ACC112 (cell line): ENCODE data around the gene CCDC121.
A peak's percentile ranks its signal among the peaks of the same experiment; 100 is the strongest.
"Not testable (repeated sequence)": the region's sequence is repeated elsewhere in the genome, so short reads cannot be mapped to it uniquely, and the experiment has no call there.

Source experiments
- H2AFZ ChIP-seq: fragments of 200-600 bp; sonication (generic); one replicate; pipeline ENCODE4 v1.6.0; 2017; ENCODE audit warnings: antibody characterized with exemption, low read length; ENCODE audit not compliant: unreplicated experiment
- H3K27ac ChIP-seq: fragments of 200-600 bp; sonication (generic); 2 replicates; pipeline ENCODE4 v1.5.1; 2014; ENCODE audit warnings: low read depth, mild to moderate bottlenecking, antibody characterized with exemption, low read length, moderate library complexity
- H3K27me3 ChIP-seq: fragments of 200-600 bp; sonication (generic); 2 replicates; pipeline ENCODE4 v1.6.1; 2014; ENCODE audit warnings: mild to moderate bottlenecking, antibody characterized with exemption, low read length, moderate library complexity, mixed read lengths; ENCODE audit not compliant: insufficient read depth
- H3K36me3 ChIP-seq: fragments of 200-600 bp; sonication (generic); 2 replicates; pipeline ENCODE4 v1.6.1; 2016; ENCODE audit warnings: mild to moderate bottlenecking, antibody characterized with exemption, low read length, moderate library complexity, mixed read lengths; ENCODE audit not compliant: insufficient read depth
- H3K4me1 ChIP-seq: fragments of 200-600 bp; sonication (generic); one replicate; pipeline ENCODE4 v1.6.1; 2016; ENCODE audit warnings: low read length, mixed read lengths; ENCODE audit not compliant: insufficient read depth, unreplicated experiment, control insufficient read depth
- H3K4me3 ChIP-seq: fragments of 200-600 bp; sonication (generic); 2 replicates; pipeline ENCODE4 v1.5.1; 2014; ENCODE audit warnings: mild to moderate bottlenecking, low read depth, low read length
- H3K79me2 ChIP-seq: fragments of 200-600 bp; sonication (generic); one replicate; pipeline ENCODE4 v1.6.0; 2016; ENCODE audit warnings: low read length; ENCODE audit not compliant: control insufficient read depth, unreplicated experiment, insufficient read depth

The CCDC121 gene

DNA sequence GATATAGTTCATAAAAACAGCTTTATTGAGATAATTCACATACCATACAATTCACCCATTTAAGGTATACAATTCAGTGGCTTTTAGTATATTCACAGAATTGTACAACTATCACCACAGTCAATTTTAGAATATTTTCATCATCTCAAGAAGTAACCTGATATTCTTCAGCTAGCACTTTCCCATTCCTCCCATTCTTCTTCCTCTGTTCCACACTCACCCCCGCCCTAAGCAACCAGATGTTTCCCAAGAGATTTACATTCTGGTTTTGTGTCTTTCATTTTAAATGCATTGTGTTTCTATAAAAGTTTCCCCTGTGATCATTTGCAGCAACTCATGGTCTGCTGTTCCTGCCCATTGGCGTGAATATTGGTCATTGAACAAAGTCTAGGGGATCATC, 5.5 kb upstream of the CCDC121 start:
- H3K36me3 ChIP-seq: peaks cover 35% of the 10 kb centered on the region; the same call in 1 of the 2 replicates
- H3K79me2 ChIP-seq: peaks cover 8% of the 10 kb centered on the region
- no peak overlapping the region for H2AFZ ChIP-seq
- H3K4me1 ChIP-seq: peaks cover 17% of the 10 kb centered on the region
- H3K4me3 ChIP-seq: no peak overlapping the region
- H3K27ac ChIP-seq: no peak overlapping the region
- no peaks in the 10 kb centered on the region for H3K27me3 ChIP-seq

DNA sequence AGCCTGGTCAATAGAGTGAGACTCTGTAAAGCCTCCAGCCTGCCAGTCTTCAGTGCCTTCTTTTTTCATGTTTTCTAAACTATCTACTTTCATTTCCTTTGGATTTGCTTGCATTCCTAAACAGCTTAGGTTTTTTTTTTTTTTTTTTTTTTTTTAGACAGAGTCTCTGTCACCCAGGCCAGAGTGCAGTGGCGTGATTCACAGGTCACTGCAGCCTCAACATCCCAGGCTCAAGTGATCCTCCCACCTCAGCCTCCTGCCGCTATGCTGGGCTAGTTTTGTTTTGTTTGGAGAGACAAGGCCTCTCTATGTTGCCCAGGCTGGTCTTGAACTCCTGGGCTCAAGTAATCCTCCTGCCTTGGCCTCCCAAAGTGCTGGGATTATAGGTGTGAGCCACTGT, 1.4 kb upstream of the CCDC121 start:
- not testable (repeated sequence) for H2AFZ ChIP-seq, H3K27me3 ChIP-seq, H3K27ac ChIP-seq
- H3K4me3 ChIP-seq: peak overlapping the region; percentile 90; the same call in 1 of the 2 replicates
- peaks cover 12% of the 10 kb centered on the region for H3K79me2 ChIP-seq
- H3K36me3 ChIP-seq: peaks cover 17% of the 10 kb centered on the region; the same call in 1 of the 2 replicates
- peaks cover 15% of the 10 kb centered on the region for H3K4me1 ChIP-seq

DNA sequence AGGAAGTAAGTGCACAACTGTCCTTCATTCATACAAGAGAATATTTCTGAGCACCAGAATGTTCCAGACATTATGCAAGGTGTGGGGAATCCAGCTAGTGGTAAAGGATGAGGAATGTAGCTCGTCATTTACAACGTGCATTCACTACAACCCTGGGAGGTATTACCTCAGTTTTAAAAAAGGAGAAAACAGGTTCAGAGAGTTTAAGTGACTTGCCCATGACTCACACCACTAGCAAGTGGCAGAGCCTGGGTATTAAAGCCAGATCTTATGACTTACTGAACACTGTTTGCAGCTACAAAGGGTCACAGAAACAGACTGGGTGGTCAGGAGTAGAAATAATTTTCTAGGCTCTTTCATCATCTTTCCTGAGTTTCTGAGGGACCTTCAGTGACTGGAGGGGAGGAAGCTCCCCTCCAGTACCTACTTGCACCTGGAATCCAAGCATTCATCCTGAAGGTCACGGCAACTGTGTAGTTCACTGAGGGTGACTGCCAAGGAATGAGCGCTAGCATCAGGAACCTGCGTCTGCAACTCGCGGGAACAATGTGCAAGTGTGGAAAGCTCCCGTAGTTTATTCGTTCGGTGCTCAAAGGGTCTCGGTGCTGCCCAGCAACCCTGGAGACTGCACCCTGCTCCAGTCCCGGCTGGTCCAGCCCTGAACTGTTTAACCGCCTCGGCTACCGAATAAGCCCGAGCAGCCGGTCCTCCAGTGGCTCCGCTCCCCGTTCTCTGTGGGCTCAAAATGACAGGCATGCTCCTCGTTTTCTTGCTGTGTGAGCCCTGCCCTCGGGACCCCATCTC, 647 bp downstream of the CCDC121 start:
- H3K27me3 ChIP-seq: no peaks in the 10 kb centered on the region
- peak overlapping the region; percentile 84 for H3K27ac ChIP-seq
- no peak overlapping the region for H2AFZ ChIP-seq
- H3K4me1 ChIP-seq: peaks cover 21% of the 10 kb centered on the region
- H3K4me3 ChIP-seq: peak overlapping the region; percentile 90
- peaks cover 12% of the 10 kb centered on the region for H3K79me2 ChIP-seq
- H3K36me3 ChIP-seq: 0 out of 2 replicates have a peak, but pooled peaks cover 15% of the 10 kb centered on the region

DNA sequence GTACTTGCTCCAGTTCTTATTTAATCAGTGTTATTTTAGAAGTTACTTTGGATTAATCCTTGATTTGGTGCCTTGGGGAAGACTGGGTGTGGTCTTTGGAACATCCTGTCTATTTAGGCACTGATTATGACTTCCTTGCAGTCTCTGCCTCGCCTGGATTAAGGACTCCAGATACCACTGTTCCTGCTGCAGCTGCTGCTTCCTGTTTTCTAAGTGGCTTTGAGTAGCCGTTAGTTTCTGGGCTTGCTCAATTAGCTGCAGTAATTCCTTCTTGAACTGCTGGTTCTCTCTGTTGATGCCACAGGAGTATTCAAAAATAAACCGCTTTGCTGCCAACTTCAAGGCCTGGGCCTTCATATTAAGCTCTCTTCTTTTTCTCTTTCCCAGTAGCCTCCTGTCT, 1.9 kb downstream of the CCDC121 start:
- Histone ChIP-seq H3K27ac (peak overlapping the region; percentile 84), H3K36me3 (0 out of 2 replicates have a peak, but pooled peaks cover 10% of the 10 kb centered on the region), H3K4me1 (peaks cover 34% of the 10 kb centered on the region), H3K79me2 (peaks cover 12% of the 10 kb centered on the region)
- not testable (repeated sequence) for H2AFZ ChIP-seq, H3K4me3 ChIP-seq, H3K27me3 ChIP-seq

DNA sequence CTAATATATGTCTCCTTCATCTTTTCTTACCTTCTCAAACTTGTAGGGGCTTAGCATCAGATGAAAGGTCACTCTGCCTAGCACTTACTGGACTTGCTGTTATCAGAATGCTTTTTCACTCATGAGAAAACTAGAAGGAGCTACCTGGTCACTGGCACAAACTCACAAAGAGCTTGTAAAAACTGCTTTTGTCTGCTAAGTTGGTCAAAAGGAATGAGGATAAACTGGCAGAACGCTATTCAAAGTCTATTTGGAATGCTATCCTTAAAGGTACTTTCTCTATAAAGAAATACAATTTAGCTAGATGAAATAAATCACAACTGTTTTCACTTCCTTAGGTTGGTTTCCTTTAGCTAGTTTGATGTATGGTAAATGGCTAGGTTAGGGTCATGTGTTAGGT, 2.5 kb downstream of the CCDC121 start:
- Histone ChIP-seq H3K4me1 (peaks cover 38% of the 10 kb centered on the region), H3K27ac (peak overlapping the region; percentile 84), H3K36me3 (0 out of 2 replicates have a peak, but pooled peaks cover 10% of the 10 kb centered on the region), H3K79me2 (peaks cover 12% of the 10 kb centered on the region)
- H2AFZ ChIP-seq, H3K4me3 ChIP-seq, H3K27me3 ChIP-seq: not testable (repeated sequence)

DNA sequence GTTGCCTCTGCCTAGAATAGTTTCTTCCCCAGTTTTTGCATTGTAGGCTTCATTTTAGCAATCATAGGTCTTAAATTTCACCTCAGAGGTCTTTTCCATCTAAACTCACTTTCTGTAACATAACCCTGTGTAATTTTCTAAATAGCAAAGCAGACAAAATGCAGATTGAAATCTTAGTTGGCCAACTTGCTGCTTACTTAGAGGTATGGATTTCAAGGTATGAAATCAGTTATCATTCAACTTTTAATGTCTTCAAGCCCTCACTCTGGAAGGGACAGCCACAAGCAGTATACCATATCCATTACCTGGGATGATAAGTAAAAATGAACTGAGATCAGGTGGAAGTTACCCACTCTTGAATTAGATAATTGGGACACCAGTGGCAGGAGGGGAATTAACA, 3.9 kb downstream of the CCDC121 start:
- Histone ChIP-seq H3K79me2 (peaks cover 10% of the 10 kb centered on the region), H3K36me3 (peaks cover 7% of the 10 kb centered on the region; the same call in 1 of the 2 replicates), H3K27ac (no peak overlapping the region), H2AFZ (no peak overlapping the region), H3K4me1 (peaks cover 38% of the 10 kb centered on the region), H3K27me3 (no peaks in the 10 kb centered on the region), H3K4me3 (no peak overlapping the region)

DNA sequence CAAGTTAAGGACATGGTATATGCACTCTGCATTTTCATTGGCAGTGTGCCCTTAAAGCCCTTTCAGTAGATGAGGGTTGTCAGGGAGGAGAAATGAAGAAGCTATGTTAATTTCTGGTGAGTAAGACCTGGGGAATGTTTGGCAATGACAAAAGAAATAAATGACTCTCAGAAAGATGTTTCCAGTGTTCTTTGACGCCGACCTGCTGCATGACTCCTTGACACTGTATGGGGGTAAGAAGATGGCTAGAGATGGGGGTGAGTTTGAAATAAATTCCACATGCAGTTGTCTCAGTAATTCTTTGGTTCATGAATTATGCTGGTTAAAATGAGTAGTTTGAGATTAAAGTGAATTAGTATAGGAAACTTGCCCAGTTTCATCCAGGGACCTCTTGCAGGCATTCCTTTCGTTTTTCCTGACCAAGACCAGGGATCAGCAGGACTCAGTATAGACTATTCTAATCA, 5.9 kb downstream of the CCDC121 start:
- Histone ChIP-seq H3K27me3 (no peaks in the 10 kb centered on the region), H3K27ac (peak overlapping the region; percentile 75), H3K4me1 (peaks cover 35% of the 10 kb centered on the region), H3K36me3 (peaks cover 13% of the 10 kb centered on the region), H3K4me3 (peak overlapping the region; percentile 5; the same call in 1 of the 2 replicates), H3K79me2 (no peaks in the 10 kb centered on the region), H2AFZ (no peak overlapping the region)

DNA sequence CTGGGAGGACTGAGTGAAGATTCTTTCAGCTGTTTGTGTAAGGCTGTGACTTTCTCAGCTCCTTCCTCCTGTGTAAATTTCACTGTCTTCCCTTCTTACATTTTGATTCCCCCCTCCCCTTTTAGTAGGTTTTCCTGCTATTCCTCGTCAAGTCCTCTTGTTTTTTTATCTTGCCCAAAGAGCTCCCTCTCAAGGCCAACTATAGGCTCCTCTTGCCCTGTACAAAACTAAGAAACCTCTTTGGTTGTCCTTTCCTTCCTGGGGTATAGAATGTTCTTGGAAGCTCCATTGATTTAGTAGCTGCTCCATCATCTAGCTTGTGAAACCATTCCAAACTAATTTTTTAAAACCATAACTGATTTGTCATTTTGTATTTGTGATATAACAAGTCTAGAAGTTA, 7.3 kb downstream of the CCDC121 start:
- Histone ChIP-seq H3K27me3 (no peaks in the 10 kb centered on the region), H3K4me1 (peaks cover 23% of the 10 kb centered on the region), H3K36me3 (peaks cover 23% of the 10 kb centered on the region), H3K4me3 (no peak overlapping the region), H3K27ac (peak overlapping the region; percentile 75), H3K79me2 (no peaks in the 10 kb centered on the region), H2AFZ (no peak overlapping the region)

DNA sequence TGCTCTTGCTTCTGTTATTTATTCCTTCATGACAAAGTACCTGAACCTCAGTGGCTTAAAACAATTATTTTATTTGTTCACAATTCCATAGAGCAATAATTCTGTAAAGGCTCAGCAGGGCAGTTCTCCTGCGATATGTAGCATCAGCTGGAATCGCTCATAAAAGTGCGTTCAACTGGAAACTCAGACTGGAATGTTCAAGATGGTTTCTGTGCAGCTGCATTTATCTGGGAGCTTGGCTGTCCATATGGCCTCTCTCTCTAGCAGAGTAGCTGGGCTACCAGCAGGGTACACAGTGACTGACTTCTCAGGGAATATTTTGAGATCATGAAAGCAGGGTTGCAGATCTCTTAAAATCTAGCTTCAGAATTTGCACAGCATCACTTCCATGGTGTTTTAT, 13.5 kb downstream of the CCDC121 start:
- Histone ChIP-seq H3K27me3 (no peaks in the 10 kb centered on the region), H3K4me3 (no peak overlapping the region), H3K27ac (no peak overlapping the region), H3K36me3 (peaks cover 25% of the 10 kb centered on the region), H2AFZ (no peak overlapping the region), H3K4me1 (no peaks in the 10 kb centered on the region), H3K79me2 (no peaks in the 10 kb centered on the region)

DNA sequence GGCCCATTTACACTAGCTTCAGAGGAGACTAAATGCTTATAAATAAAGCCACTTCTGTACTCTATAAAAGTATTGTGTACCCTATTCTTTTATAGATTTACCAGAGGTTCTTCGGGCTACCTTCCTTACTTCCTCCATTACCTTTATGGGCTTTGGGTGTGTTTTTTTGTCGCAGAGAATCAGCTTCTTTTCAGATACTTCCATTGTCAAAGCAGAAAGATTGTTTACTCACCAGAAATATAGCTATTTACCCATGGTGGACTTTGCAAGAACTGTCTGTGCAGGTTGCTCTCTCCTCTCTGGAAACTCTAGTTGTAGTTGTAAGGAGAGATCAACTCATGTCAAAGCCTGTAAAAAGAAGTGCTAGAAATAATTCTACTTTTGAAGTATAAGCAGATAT, 14.8 kb downstream of the CCDC121 start:
- Histone ChIP-seq H3K27me3 (no peaks in the 10 kb centered on the region), H2AFZ (no peak overlapping the region), H3K79me2 (no peaks in the 10 kb centered on the region), H3K36me3 (peaks cover 22% of the 10 kb centered on the region), H3K4me1 (no peaks in the 10 kb centered on the region), H3K4me3 (no peak overlapping the region), H3K27ac (no peak overlapping the region)

DNA sequence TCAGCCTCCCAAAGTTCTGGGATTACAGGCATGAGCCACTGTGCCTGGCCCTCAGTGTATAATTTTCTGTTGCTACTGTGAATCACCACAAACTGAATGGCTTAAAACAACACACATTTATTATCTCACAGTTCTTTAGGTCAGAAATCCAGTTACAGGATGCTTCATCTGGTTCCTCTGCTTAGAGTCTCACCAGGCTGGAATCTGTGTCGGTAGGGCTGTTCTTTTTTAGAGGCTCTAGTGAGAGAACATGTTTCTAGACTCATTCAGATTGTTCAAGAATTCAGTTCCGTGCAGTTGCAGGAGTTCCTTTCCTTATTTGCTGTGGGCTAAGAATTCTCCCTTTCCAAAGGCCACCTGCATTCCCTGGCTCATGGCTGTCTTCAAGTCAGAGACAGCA, 22.2 kb downstream of the CCDC121 start:
- Histone ChIP-seq H3K27ac (peak overlapping the region; percentile 73), H3K4me1 (peaks cover 6% of the 10 kb centered on the region), H3K79me2 (peaks cover 7% of the 10 kb centered on the region), H3K4me3 (no peak overlapping the region), H3K27me3 (no peaks in the 10 kb centered on the region), H3K36me3 (peaks cover 15% of the 10 kb centered on the region), H2AFZ (no peak overlapping the region)
